HG02852 (cell line): Measurements from ENCODE around the gene SARS1.

Experiments
- ATAC-seq: cut with Tn5 transposase; IDR thresholded peaks from one replicate; pipeline ENCODE4 v1.9.1; 2021; ENCODE audit warnings: mild to moderate bottlenecking, moderate library complexity; ENCODE audit not compliant: unreplicated experiment

Gene SARS1

DNA sequence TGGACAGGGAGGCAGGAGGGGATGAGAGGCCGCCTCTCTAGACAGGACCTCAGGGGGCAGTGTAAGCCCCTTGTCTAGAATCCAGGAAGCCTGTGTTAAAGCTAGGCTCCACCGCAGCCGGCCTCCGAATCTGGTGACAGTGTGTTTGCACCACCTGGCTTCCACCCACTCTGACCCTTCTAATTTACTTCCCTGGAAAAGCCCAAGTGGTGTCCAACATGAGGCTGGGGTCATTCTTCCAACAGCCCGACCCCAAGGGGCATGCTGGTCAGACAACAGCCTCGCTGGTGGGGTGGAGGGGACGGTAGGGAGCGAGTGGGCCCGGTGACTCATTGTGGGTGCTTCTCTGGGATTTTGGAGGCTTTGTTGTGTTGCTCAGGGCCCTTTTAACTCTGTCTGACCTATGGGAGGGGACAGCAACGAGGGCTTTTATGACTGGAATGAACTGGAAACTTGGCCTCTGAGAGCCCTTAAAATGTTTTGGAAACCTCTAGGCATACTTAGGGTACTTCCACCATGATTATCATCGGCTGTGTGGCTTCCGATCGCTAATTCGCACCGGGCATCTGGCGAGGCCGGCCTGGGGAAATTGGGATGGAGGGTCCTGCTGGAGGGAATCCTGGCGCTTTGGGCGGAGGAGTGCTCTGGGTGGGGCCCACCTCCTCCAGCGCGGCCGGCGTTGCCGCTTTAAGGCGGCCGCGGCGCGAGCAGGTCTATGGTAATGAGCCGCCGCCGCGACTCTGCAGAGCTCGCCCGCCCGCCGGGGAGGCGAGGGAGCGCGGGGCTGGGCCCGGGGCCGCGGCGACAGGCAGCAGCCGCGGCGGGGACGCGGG lies 35.3 kb downstream of the SARS1 start, which contains the start of gene CELSR2:
TSS of gene CELSR2 (plus strand) at position 743 of the 833 bp plus-strand sequence. CDS start 541 bp downstream, outside the sequence.
- peak; percentile 83 for ATAC-seq

DNA sequence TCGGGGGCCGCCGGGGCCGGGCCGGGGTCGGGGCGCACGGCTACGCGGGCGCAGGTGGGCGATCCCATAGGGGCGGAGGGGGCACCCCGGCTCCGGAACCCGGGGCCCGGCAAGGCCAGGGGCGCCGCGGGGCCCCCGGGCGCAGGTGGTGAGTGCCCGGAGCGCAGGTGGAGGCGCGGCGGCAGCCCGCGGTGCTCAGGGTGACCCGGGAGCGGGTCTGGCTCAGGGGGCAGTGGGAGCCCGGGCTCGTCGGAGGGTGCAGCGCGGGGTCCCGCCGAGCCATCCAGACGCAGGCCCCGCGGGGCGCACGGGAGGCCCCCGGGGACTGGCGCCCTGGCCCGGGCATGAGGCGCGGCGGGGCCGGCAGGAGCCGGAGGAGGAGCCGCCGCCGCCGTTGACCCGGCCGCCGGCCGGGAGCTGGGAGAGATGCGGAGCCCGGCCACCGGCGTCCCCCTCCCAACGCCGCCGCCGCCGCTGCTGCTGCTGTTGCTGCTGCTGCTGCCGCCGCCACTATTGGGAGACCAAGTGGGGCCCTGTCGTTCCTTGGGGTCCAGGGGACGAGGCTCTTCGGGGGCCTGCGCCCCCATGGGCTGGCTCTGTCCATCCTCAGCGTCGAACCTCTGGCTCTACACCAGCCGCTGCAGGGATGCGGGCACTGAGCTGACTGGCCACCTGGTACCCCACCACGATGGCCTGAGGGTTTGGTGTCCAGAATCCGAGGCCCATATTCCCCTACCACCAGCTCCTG lies 36.1 kb downstream of the SARS1 start:
- peak; percentile 35 for ATAC-seq

- no peak for ATAC-seq
Observed at GRCh38 chr1:109250454-109251276, 36.9 kb downstream of the SARS1 start.

DNA sequence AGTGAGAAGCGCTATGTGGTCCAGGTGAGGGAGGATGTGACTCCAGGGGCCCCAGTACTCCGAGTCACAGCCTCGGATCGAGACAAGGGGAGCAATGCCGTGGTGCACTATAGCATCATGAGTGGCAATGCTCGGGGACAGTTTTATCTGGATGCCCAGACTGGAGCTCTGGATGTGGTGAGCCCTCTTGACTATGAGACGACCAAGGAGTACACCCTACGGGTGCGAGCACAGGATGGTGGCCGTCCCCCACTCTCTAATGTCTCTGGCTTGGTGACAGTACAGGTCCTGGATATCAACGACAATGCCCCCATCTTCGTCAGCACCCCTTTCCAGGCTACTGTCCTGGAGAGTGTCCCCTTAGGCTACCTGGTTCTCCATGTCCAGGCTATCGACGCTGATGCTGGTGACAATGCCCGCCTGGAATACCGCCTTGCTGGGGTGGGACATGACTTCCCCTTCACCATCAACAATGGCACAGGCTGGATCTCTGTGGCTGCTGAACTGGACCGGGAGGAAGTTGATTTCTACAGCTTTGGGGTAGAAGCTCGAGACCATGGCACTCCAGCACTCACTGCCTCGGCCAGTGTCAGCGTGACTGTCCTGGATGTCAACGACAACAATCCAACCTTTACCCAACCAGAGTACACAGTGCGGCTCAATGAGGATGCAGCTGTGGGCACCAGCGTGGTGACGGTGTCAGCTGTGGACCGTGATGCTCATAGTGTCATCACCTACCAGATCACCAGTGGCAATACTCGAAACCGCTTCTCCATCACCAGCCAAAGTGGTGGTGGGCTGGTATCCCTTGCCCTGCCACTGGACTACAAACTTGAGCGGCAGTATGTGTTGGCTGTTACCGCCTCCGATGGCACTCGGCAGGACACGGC lies 37.8 kb downstream of the SARS1 start:
- ATAC-seq, result no peak

GRCh38 chr1:109252167-109252892 lies 38.6 kb downstream of the SARS1 start:
- ATAC-seq, result no peak

GRCh38 chr1:109252893-109253802 lies 39.4 kb downstream of the SARS1 start:
- no peak for ATAC-seq

- ATAC-seq, result no peak
Observed at GRCh38 chr1:109253803-109254620, 40.3 kb downstream of the SARS1 start.

DNA sequence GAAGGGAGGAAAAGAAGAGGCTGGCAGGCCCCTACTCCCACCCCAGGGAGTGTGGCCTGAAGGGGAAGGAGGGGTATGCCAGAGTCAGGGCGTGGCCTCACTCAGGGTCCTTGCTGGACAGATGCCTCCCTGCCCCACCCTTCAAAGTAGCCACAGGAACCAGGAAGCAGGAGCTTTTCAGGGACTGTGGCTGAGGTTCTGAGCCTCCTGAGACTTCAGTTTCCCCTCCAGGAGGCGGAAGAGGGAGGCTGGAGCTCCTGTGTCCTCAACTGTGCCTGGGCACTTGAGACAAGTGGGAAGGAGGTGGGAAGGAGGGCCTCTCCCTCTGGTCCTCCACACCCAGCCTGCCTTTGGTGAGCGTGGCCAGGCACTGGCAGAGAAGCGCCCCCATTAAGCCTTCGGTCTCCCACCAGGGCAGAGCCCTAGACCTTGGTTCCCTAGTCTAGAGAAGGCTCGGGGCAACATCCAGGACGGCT lies 40.9 kb downstream of the SARS1 start:
- ATAC-seq, result no peak

- no peak for ATAC-seq
Observed at GRCh38 chr1:109255097-109255651, 41.5 kb downstream of the SARS1 start.

DNA sequence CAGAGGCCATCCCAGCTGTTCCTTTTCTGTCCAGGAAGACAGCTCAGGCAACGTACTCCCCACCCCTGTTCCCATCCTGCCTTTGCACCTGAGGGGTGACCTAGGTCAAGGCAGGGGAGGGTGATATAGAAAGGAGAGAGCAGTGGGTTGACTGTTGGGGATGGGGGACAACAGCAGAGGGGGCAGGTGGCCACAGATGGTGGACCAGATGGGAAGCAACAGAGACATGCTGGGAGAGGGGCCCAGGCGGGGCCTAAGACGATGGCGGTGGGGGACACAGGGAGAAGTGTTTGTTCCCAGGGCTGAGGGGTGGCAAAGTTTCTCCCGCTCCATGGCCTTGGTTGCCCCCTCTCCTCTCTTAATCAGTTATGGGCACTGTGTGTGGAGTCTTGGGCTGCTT lies 42.0 kb downstream of the SARS1 start:
- no peak for ATAC-seq

DNA sequence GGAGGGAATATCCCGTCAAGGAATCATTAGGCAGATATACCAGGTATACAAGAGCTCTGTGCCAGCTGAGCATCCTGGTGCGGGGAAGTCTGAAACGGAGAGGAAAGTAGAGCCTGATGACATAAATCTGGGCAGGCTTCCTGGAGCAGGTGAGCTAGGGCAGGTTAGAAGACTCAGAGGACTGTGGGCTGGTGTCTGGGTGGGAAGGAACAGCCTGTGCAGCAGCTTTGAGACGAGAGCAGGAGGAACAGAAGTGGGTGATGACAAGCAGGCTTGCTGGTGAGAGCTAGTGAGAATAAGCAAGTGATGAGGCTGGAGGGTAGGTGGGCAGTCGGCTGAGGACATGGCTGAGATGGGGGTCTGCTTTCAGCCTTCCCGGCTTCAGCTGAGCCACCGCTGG lies 42.4 kb downstream of the SARS1 start:
- no peak for ATAC-seq

- ATAC-seq, result no peak
Observed at GRCh38 chr1:109256971-109257681, 43.4 kb downstream of the SARS1 start.

DNA sequence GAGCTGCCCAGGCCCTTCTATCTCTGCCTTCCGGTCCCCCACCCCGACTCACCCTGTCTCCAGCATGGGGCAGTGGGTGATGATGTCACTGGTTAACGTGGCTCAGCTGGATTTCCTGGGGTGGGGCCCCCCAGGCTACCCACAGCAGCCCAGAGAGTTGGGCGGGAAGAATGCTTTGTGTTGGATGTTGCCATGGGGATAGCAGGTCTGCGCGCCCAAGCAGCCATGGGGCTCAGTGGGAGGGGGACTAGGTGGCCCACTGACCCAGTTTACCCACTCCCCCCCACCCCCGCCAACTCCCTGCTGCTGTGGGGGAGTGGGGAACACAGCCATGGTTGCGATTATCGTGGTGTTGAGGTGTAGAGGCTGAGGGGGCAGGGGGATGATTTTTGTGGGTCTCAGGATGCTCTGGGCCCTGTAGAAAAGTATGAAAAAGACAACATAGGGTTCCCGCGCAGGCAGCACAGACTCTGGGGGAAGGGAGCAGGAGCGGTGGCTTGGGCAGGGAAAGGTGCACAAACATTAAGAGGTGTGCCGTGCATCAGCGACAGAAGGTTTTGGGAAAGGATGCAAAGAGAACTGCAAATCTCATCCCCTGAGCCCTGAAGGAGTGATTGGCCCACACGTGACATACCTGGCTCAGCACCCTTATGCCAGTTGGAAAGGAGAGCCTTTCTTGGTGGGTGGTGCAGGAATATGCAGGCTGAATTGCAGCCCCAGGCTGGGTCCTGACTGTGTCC lies 44.1 kb downstream of the SARS1 start:
- no peak for ATAC-seq

GRCh38 chr1:109258481-109259466 lies 45.1 kb downstream of the SARS1 start:
- no peak for ATAC-seq
